ENCODE measurements around the gene CHD2. TPM values are rescaled to one million over a fixed set of nuclear protein-coding genes. Genes with fewer than 3 reads are reported as not detected.

Gene CHD2
- total RNA-seq, 2 donors from 2014 or later: 76.3 to 137 TPM

DNA sequence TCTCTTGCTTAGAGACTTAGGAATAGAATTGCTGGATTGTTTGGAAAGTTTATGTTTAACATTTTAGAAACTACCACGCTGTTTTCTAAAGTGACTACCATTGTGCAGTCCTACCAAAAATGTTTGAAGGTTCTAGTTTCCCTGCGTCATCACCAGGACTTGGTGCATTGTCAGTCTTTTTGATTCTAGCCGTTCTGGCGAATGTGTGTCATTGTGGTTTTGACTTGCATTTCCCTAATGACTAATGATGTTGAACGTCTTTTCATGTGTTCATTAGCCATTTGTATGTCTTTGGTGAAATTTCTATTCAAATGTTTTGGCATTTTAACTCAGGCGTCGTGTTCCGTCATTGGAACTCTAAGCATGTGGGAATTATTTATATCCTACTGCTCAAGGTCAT is 58.0 kb downstream of the CHD2 start:
- WGBS: 83% methylated on average over 8 of the region's 8 CpGs
- H3K27ac ChIP-seq: no peak overlapping the region
- intact Hi-C loops (cut with DNase I): no loop called here
- no peaks in the 10 kb centered on the region for H3K27me3 ChIP-seq (replicated peaks; ENCODE audit: insufficient read depth)
- DNase-seq (ENCODE audit: low spot score): no peak
- no peaks in the 10 kb centered on the region for H3K9me3 ChIP-seq
- no peak overlapping the region for H3K4me3 ChIP-seq
- TF ChIP-seq POLR2A (IDR thresholded peaks at IDR 0.05): no peak
- TF ChIP-seq, protein P1, sequence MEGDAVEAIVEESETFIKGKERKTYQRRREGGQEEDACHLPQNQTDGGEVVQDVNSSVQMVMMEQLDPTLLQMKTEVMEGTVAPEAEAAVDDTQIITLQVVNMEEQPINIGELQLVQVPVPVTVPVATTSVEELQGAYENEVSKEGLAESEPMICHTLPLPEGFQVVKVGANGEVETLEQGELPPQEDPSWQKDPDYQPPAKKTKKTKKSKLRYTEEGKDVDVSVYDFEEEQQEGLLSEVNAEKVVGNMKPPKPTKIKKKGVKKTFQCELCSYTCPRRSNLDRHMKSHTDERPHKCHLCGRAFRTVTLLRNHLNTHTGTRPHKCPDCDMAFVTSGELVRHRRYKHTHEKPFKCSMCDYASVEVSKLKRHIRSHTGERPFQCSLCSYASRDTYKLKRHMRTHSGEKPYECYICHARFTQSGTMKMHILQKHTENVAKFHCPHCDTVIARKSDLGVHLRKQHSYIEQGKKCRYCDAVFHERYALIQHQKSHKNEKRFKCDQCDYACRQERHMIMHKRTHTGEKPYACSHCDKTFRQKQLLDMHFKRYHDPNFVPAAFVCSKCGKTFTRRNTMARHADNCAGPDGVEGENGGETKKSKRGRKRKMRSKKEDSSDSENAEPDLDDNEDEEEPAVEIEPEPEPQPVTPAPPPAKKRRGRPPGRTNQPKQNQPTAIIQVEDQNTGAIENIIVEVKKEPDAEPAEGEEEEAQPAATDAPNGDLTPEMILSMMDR (IDR thresholded peaks at IDR 0.05): no peak
- H3K36me3 ChIP-seq: no peaks in the 10 kb centered on the region
- no peaks in the 10 kb centered on the region for H3K4me1 ChIP-seq (replicated peaks)

DNA sequence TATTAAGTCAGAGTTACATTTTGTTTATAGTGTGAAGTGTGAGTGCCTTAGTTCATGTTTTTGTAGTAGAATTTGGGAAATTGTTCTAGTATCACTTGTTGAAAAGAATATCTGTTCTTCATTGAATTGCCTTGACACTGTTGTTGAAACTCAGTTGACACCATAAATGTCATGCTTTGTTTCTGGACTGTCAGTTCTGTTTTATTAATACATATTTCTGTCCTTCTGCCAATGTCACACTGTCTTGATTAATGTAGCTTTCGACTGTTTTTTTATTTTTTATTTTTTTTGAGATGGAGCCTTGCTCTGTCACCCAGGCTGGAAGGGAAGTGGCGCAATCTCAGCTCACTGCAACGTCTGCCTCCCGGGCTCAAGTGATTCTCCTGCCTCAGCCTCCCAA is 59.1 kb downstream of the CHD2 start:
- Histone ChIP-seq H3K36me3 (no peaks in the 10 kb centered on the region), H3K27ac (no peak overlapping the region), H3K9me3 (no peaks in the 10 kb centered on the region), H3K27me3 (replicated peaks; ENCODE audit: insufficient read depth) (no peaks in the 10 kb centered on the region), H3K4me3 (no peak overlapping the region), H3K4me1 (replicated peaks) (no peaks in the 10 kb centered on the region)
- no peak for TF ChIP-seq POLR2AphosphoS5 (IDR thresholded peaks at IDR 0.05)
- TF ChIP-seq POLR2A (IDR thresholded peaks at IDR 0.05): no peak
- TF ChIP-seq, protein P1 (IDR thresholded peaks at IDR 0.05): no peak
- 81% methylated on average over 4 of the region's 4 CpGs for WGBS
- DNase-seq (ENCODE audit: low spot score): no peak
- intact Hi-C loops (cut with DNase I): no loop called here

DNA sequence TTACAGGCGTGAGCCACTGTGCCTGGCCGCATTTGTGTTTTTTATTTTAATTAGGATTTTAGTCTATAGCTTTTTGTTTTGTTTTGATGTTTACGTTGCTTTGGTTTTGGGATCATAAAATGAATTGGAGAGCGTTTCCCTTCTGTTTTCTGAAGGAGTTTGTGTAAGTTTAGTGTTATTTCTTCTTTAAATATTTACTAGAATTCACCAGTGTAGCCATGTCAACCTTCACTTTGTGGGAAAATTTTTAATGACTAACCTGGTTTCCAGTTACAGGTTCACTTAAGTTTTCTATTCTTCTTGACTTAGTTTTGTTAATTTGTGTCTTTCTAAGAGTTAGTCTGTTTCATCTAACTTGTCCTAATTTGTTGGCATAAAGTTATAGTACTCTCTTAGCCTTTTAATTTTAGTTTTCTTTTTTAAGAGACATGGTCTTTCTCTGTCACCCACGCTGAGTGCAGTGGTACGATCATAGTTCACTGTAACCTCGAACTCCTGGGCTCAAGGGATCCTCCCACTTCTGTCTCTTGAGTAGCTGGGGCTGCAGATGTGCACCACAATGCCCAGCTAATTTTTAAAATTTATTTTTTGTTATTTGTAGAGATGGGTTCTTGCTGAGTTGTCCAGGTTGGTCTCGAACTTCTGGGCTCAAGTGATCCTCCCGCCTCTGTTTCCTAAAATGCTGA is 61.0 kb downstream of the CHD2 start:
- H3K27ac ChIP-seq: no peak overlapping the region
- no peak overlapping the region for H3K4me3 ChIP-seq
- TF ChIP-seq, protein P1 (IDR thresholded peaks at IDR 0.05): no peak
- TF ChIP-seq POLR2AphosphoS5 (IDR thresholded peaks at IDR 0.05) (no peak), POLR2A (IDR thresholded peaks at IDR 0.05) (no peak)
- 90% methylated on average over 9 of the region's 9 CpGs for WGBS
- DNase-seq (ENCODE audit: low spot score): no peak
- intact Hi-C loops (cut with DNase I): no loop called here
- no peaks in the 10 kb centered on the region for H3K36me3 ChIP-seq
- H3K27me3 ChIP-seq (replicated peaks; ENCODE audit: insufficient read depth): no peaks in the 10 kb centered on the region
- no peaks in the 10 kb centered on the region for H3K4me1 ChIP-seq (replicated peaks)
- no peaks in the 10 kb centered on the region for H3K9me3 ChIP-seq

DNA sequence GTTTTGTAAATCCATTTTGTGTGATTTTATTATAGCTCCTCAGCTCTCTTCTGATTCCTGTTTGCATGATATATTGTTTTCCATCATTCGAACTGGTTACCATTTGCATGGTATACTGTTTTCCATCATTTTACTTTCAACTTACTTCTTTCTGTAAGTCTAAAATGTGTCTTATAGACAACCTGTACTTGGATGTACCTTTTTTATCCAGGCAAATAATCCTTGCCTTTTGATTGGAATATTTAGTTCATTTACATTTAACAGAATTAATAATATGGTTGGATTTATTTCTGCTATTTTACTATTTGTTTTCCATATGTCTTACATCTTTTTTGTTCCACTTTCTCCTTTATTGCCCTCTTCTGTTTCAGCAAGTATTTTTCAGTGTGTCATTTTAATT is 62.8 kb downstream of the CHD2 start:
- intact Hi-C loops (cut with DNase I): no loop called here
- H3K4me3 ChIP-seq: no peak overlapping the region
- no peak overlapping the region for H3K27ac ChIP-seq
- peaks cover 0 to 5% of the 10 kb centered on the region in 2 donors for H3K36me3 ChIP-seq
- 100% methylated on average over 1 of the region's 1 CpG for WGBS
- no peaks in the 10 kb centered on the region for H3K9me3 ChIP-seq
- TF ChIP-seq, protein P1 (IDR thresholded peaks at IDR 0.05): no peak
- TF ChIP-seq POLR2A (IDR thresholded peaks at IDR 0.05): no peak
- TF ChIP-seq POLR2AphosphoS5 (IDR thresholded peaks at IDR 0.05): no peak
- H3K4me1 ChIP-seq (replicated peaks): no peaks in the 10 kb centered on the region
- no peak for DNase-seq (ENCODE audit: low spot score)
- H3K27me3 ChIP-seq (replicated peaks; ENCODE audit: insufficient read depth): no peaks in the 10 kb centered on the region

DNA sequence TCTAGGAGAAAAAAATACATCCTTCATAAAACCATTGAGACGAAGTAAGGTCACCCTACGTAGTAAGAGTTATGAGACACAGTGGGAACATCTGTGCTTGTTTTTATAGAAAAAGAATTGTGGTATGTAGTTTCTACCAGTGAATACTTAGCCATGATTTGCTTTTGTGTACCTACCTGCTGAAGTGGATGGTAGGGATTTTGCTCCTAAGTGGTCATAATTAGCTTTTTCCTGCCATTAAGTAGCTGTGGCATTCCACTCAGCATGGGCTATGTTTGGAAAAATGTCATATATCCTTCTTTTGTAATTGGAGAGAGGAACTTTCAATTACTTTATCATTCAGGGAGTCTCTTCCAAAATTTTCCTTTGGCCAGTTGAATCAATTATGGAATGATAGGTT is 63.7 kb downstream of the CHD2 start:
- TF ChIP-seq POLR2A (IDR thresholded peaks at IDR 0.05) (no peak), POLR2AphosphoS5 (IDR thresholded peaks at IDR 0.05) (no peak)
- TF ChIP-seq, protein P1 (IDR thresholded peaks at IDR 0.05): no peak
- DNase-seq (ENCODE audit: low spot score): no peak
- 98% methylated on average over 2 of the region's 2 CpGs for WGBS
- Histone ChIP-seq H3K4me3 (no peak overlapping the region), H3K9me3 (no peaks in the 10 kb centered on the region), H3K36me3 (peaks cover 0 to 5% of the 10 kb centered on the region in 2 donors), H3K27me3 (replicated peaks; ENCODE audit: insufficient read depth) (no peaks in the 10 kb centered on the region), H3K4me1 (replicated peaks) (no peaks in the 10 kb centered on the region), H3K27ac (no peak overlapping the region)
- intact Hi-C loops (cut with DNase I): no loop called here
